CD4-positive, CD25-positive, alpha-beta regulatory T cell (primary cell): Measurements from ENCODE around the gene AGGF1. TPM values are rescaled to one million over a fixed set of nuclear protein-coding genes. Genes with fewer than 3 reads are reported as not detected.
"Not testable (repeated sequence)": the region's sequence is repeated elsewhere in the genome, so short reads cannot be mapped to it uniquely, and the experiment has no call there.

ENCODE experiments used
- ATAC-seq, 2 donors: fragments of 150-1000 bp; cut with Tn5 transposase; one replicate each; pipeline ENCODE4 v1.10.0; 2021; ENCODE audit warnings: low read depth in 2 of 2, moderate number of reproducible peaks in 2 of 2, moderate library complexity in 1 of 2
- DNase-seq, 3 donors: peaks; one replicate each; pipeline versions ENCODE4 v3.0.0 to v3.0.0-alpha.2; 2012 to 2022; ENCODE audit warnings: mixed read lengths in 1 of 3
- H3K27ac ChIP-seq: one replicate; pipeline ENCODE4 v1.7.0; 2013; ENCODE audit warnings: mild to moderate bottlenecking, low read length; ENCODE audit not compliant: insufficient read depth, poor library complexity, severe bottlenecking
- H3K27me3 ChIP-seq: one replicate; pipeline ENCODE4 v1.7.0; 2013; ENCODE audit warnings: low read length; ENCODE audit not compliant: control insufficient read depth, insufficient read depth
- H3K36me3 ChIP-seq: one replicate; pipeline ENCODE4 v1.7.0; 2013; ENCODE audit warnings: mild to moderate bottlenecking, low read length, moderate library complexity; ENCODE audit not compliant: control insufficient read depth, insufficient read depth
- H3K4me1 ChIP-seq: 2 replicates; pipeline ENCODE4 v1.7.0; 2013; ENCODE audit warnings: mild to moderate bottlenecking, low read length; ENCODE audit not compliant: insufficient read depth, control insufficient read depth, poor library complexity, severe bottlenecking
- H3K4me3 ChIP-seq: one replicate; pipeline ENCODE4 v1.7.0; 2013; ENCODE audit warnings: low read depth, mild to moderate bottlenecking, low read length, moderate library complexity
- H3K9me3 ChIP-seq, 2 experiments: 1 replicate in 1 of 2; 2 replicates in 1 of 2; pipeline ENCODE4 v1.7.0; 2013; ENCODE audit warnings: low read length in 2 of 2, mild to moderate bottlenecking in 1 of 2, moderate library complexity in 1 of 2; ENCODE audit not compliant: control insufficient read depth in 2 of 2
- H3K27ac Mint-ChIP-seq, 3 donors: one replicate each; pipeline ENCODE4 v1.8.0; 2020 to 2022; ENCODE audit warnings: mild to moderate bottlenecking in 3 of 3, mixed read lengths in 3 of 3, moderate library complexity in 2 of 3
- H3K27me3 Mint-ChIP-seq: one replicate; pipeline ENCODE4 v1.8.0; 2022; ENCODE audit warnings: mild to moderate bottlenecking, mixed read lengths
- H3K36me3 Mint-ChIP-seq: one replicate; pipeline ENCODE4 v1.8.0; 2020; ENCODE audit warnings: mixed read lengths
- H3K4me1 Mint-ChIP-seq, 4 donors: one replicate each; pipeline ENCODE4 v1.8.0; 2020 to 2022; ENCODE audit warnings: mixed read lengths in 4 of 4, mild to moderate bottlenecking in 1 of 4
- H3K4me3 Mint-ChIP-seq, 4 donors: one replicate each; pipeline ENCODE4 v1.8.0; 2020 to 2022; ENCODE audit warnings: mild to moderate bottlenecking in 4 of 4, mixed read lengths in 4 of 4, moderate library complexity in 3 of 4
- H3K9me3 Mint-ChIP-seq, 7 donors: one replicate each; pipeline ENCODE4 v1.8.0; 2020 to 2022; ENCODE audit warnings: mixed read lengths in 7 of 7, mild to moderate bottlenecking in 3 of 7, moderate library complexity in 2 of 7
- polyA plus RNA-seq, 4 donors: library from polyadenylated mRNA; unstranded; fragments of 300-500 nt; fragmentation: Illumina TruSeq; gene quantifications; one replicate each; pipeline ENCODE4 v1.2.3, GENCODE V29; 2021
- total RNA-seq: library from RNA; stranded (reverse); gene quantifications from one replicate; pipeline ENCODE4 v1.2.3, GENCODE V29; 2022

Gene AGGF1
- total and polyA plus RNA-seq, 5 donors from 2014 or later: 17.6 to 35.3 (median 27.3) TPM

- not testable (repeated sequence) for H3K27me3 ChIP-seq, H3K9me3 Mint-ChIP-seq, H3K36me3 Mint-ChIP-seq, H3K27ac ChIP-seq, H3K4me1 ChIP-seq, H3K9me3 ChIP-seq, H3K27ac Mint-ChIP-seq, H3K4me3 Mint-ChIP-seq, H3K27me3 Mint-ChIP-seq, DNase-seq, H3K4me3 ChIP-seq, H3K36me3 ChIP-seq, ATAC-seq
- H3K4me1 Mint-ChIP-seq: peaks cover 0 to 11% (median 9%) of the 10 kb centered on the region in 4 donors
Observed at GRCh38 chr5:77080479-77080878, 50.3 kb downstream of the AGGF1 start.

GRCh38 chr5:77080905-77081304 is 50.7 kb downstream of the AGGF1 start:
- Histone ChIP-seq H3K27me3 (no peaks in the 10 kb centered on the region), H3K4me1 (peaks cover 8% of the 10 kb centered on the region), H3K9me3 (no peaks in the 10 kb centered on the region), H3K27ac (no peak overlapping the region), H3K4me3 (no peak overlapping the region), H3K36me3 (no peaks in the 10 kb centered on the region)
- ATAC-seq (no peak), DNase-seq (no peak)
- Mint-ChIP-seq H3K27me3 (no peaks in the 10 kb centered on the region), H3K27ac (no peak overlapping the region), H3K4me1 (peaks cover 0 to 11% (median 8%) of the 10 kb centered on the region in 4 donors), H3K4me3 (peak overlapping the region in 1 of 4 donors; percentile 1), H3K36me3 (peaks cover 3% of the 10 kb centered on the region), H3K9me3 (peaks cover 0 to 2% (median 0%) of the 10 kb centered on the region in 7 donors)

GRCh38 chr5:77082280-77082679 is 52.1 kb downstream of the AGGF1 start:
- Mint-ChIP-seq H3K27me3 (peaks cover 4% of the 10 kb centered on the region), H3K4me3 (peak overlapping the region in 1 of 4 donors; percentile 12), H3K27ac (no peak overlapping the region), H3K36me3 (peaks cover 3% of the 10 kb centered on the region), H3K4me1 (peaks cover 4 to 11% (median 8%) of the 10 kb centered on the region in 4 donors), H3K9me3 (peaks cover 0 to 2% (median 0%) of the 10 kb centered on the region in 7 donors)
- Histone ChIP-seq H3K9me3 (no peaks in the 10 kb centered on the region), H3K36me3 (no peaks in the 10 kb centered on the region), H3K4me1 (peaks cover 10% of the 10 kb centered on the region), H3K4me3 (no peak overlapping the region), H3K27ac (no peak overlapping the region), H3K27me3 (peaks cover 1% of the 10 kb centered on the region)
- ATAC-seq (no peak), DNase-seq (no peak)

- no peak for ATAC-seq
- no peak overlapping the region for H3K4me3 ChIP-seq
- H3K36me3 Mint-ChIP-seq: peaks cover 3% of the 10 kb centered on the region
- peaks cover 5 to 13% (median 8%) of the 10 kb centered on the region in 4 donors for H3K4me1 Mint-ChIP-seq
- H3K9me3 ChIP-seq: no peaks in the 10 kb centered on the region
- H3K27me3 ChIP-seq: peaks cover 2% of the 10 kb centered on the region
- H3K36me3 ChIP-seq: no peaks in the 10 kb centered on the region
- no peak overlapping the region for H3K27ac Mint-ChIP-seq
- DNase-seq: no peak
- H3K9me3 Mint-ChIP-seq: peaks cover 0 to 2% (median 0%) of the 10 kb centered on the region in 7 donors
- peaks cover 5% of the 10 kb centered on the region for H3K27me3 Mint-ChIP-seq
- H3K4me3 Mint-ChIP-seq: no peak overlapping the region
- no peak overlapping the region for H3K27ac ChIP-seq
- H3K4me1 ChIP-seq: peaks cover 14% of the 10 kb centered on the region
Observed at GRCh38 chr5:77083088-77083487, 52.9 kb downstream of the AGGF1 start.

- ATAC-seq (no peak), DNase-seq (no peak)
- Mint-ChIP-seq H3K27ac (peak overlapping the region; percentile 33 to 89 (median 60)), H3K9me3 (peaks cover 0 to 4% (median 0%) of the 10 kb centered on the region in 7 donors), H3K27me3 (peaks cover 8% of the 10 kb centered on the region), H3K4me3 (peak overlapping the region; percentile 88 to 91 (median 90)), H3K4me1 (peaks cover 5 to 14% (median 9%) of the 10 kb centered on the region in 4 donors), H3K36me3 (peaks cover 3% of the 10 kb centered on the region)
- Histone ChIP-seq H3K4me3 (peak overlapping the region; percentile 77), H3K4me1 (peaks cover 14% of the 10 kb centered on the region), H3K27me3 (peaks cover 2% of the 10 kb centered on the region), H3K27ac (no peak overlapping the region), H3K36me3 (no peaks in the 10 kb centered on the region), H3K9me3 (no peaks in the 10 kb centered on the region)
Observed at GRCh38 chr5:77086368-77086688, 56.1 kb downstream of the AGGF1 start.

- peak within 1 kb of the TSS; percentile 60 to 89 (median 79) for H3K27ac Mint-ChIP-seq
- no peaks in the 10 kb centered on the region for H3K36me3 ChIP-seq
- H3K27ac ChIP-seq: no peak within 1 kb of the TSS
- H3K4me3 Mint-ChIP-seq: peak within 1 kb of the TSS; percentile 88 to 91 (median 90)
- peaks cover 8% of the 10 kb centered on the region for H3K27me3 Mint-ChIP-seq
- H3K4me1 Mint-ChIP-seq: peaks cover 5 to 14% (median 9%) of the 10 kb centered on the region in 4 donors
- DNase-seq: peak; percentile 30 to 61 (median 42)
- ATAC-seq: peak; percentile 59 to 61
- H3K9me3 ChIP-seq: no peaks in the 10 kb centered on the region
- H3K27me3 ChIP-seq: peaks cover 2% of the 10 kb centered on the region
- H3K4me1 ChIP-seq: peaks cover 14% of the 10 kb centered on the region
- H3K4me3 ChIP-seq: peak within 1 kb of the TSS; percentile 77
- peaks cover 0 to 4% (median 0%) of the 10 kb centered on the region in 7 donors for H3K9me3 Mint-ChIP-seq
- H3K36me3 Mint-ChIP-seq: no peaks in the 10 kb centered on the region
Observed at GRCh38 chr5:77086689-77087483, 56.7 kb downstream of the AGGF1 start, which contains the start of gene ZBED3. TSS of gene ZBED3 (minus strand) at chr5:77087285. CDS start at chr5:77077878, 9,407 bp downstream.

GRCh38 chr5:77087484-77088261 is 57.5 kb downstream of the AGGF1 start:
- Histone ChIP-seq H3K27ac (no peak overlapping the region), H3K4me1 (peaks cover 14% of the 10 kb centered on the region), H3K9me3 (no peaks in the 10 kb centered on the region), H3K4me3 (peak overlapping the region; percentile 76), H3K27me3 (peaks cover 2% of the 10 kb centered on the region), H3K36me3 (no peaks in the 10 kb centered on the region)
- Mint-ChIP-seq H3K4me1 (peaks cover 5 to 14% (median 9%) of the 10 kb centered on the region in 4 donors), H3K27ac (peak overlapping the region in 2 of 3 donors; percentile 29 to 79), H3K36me3 (no peaks in the 10 kb centered on the region), H3K27me3 (peaks cover 8% of the 10 kb centered on the region), H3K4me3 (peak overlapping the region; percentile 64 to 91 (median 90)), H3K9me3 (peaks cover 0 to 4% (median 0%) of the 10 kb centered on the region in 7 donors)
- ATAC-seq: peak in 1 of 2 donors; percentile 15
- DNase-seq: no peak
